Stomach (tissue), 9 donors: ENCODE results near the gene TNPO2. TPM values are rescaled to one million over a fixed set of nuclear protein-coding genes. Genes with fewer than 3 reads are reported as not detected.

Experiments used
- DNase-seq, 2 donors: peaks; one replicate each; pipeline versions ENCODE4 v3.0.0 to v3.0.0-alpha.2; 2013 to 2019
- H3K27ac ChIP-seq, 5 donors: fragments of 200-600 bp in 4 of 5; sonication (generic) in 4 of 5; one replicate each; pipeline ENCODE4 v1.5.1; 2013 to 2019; ENCODE audit warnings: mild to moderate bottlenecking in 1 of 5, moderate library complexity in 1 of 5
- H3K27me3 ChIP-seq, 3 donors: fragments of 200-600 bp; sonication (generic); one replicate each; pipeline ENCODE4 v1.5.1; 2017 to 2019; ENCODE audit warnings: mixed run types in 1 of 3
- H3K36me3 ChIP-seq, 4 donors: fragments of 200-600 bp; sonication (generic); 1 replicate in 3 of 4; 2 replicates in 1 of 4; pipeline ENCODE4 v1.5.1; 2016 to 2019
- H3K4me1 ChIP-seq, 4 donors: fragments of 200-600 bp; sonication (generic); one replicate each; pipeline ENCODE4 v1.5.1; 2016 to 2019
- H3K4me3 ChIP-seq, 4 donors: fragments of 200-600 bp; sonication (generic) in 3 of 4; one replicate each; pipeline ENCODE4 v1.5.1; 2016 to 2019; ENCODE audit warnings: mild to moderate bottlenecking in 1 of 4
- H3K9me3 ChIP-seq, 4 donors: fragments of 200-600 bp; sonication (generic); one replicate each; pipeline ENCODE4 v1.5.1; 2016 to 2019
- CTCF ChIP-seq, 7 experiments: fragments of 450-650 bp in 4 of 7; fragments of 200-600 bp in 3 of 7; sonication (generic) in 3 of 7; IDR thresholded peaks; one replicate each; pipeline ENCODE4 v1.5.1; 2016 to 2019; ENCODE audit warnings: antibody characterized with exemption in 7 of 7, control low read depth in 2 of 7, mild to moderate bottlenecking in 1 of 7
- EP300 ChIP-seq: sonication (generic); formaldehyde crosslinking; IDR thresholded peaks from one replicate; pipeline ENCODE4 v1.6.1; 2017; ENCODE audit warnings: antibody characterized with exemption
- POLR2A ChIP-seq, 4 donors: fragments of 450-650 bp; IDR thresholded peaks; one replicate each; pipeline ENCODE4 v1.6.1; 2016; ENCODE audit warnings: antibody characterized with exemption in 4 of 4, control low read depth in 2 of 4, mild to moderate bottlenecking in 1 of 4, moderate library complexity in 1 of 4
- POLR2AphosphoS5 ChIP-seq, 3 donors: sonication (generic); formaldehyde crosslinking; IDR thresholded peaks; one replicate each; pipeline ENCODE4 v1.6.1; 2016; ENCODE audit warnings: antibody characterized with exemption in 3 of 3
- WGBS, 5 donors: extraction: QIAGEN DNeasy Blood & Tissue Kit in 3 of 5; methylation state at CpG; one replicate each; pipeline versions ENCODE4 v1.1.5 to v1.1.7; 2013 to 2018; 5-methylcytosine and 5-hydroxymethylcytosine counted together
- intact Hi-C: fragments of 100-400 bp; cut with DNase I; formaldehyde crosslinking; loops from one replicate; pipeline ENCODE4 v1.15.1; 2023; ENCODE audit warnings: low total_unique reads
- polyA plus RNA-seq, 3 donors: library from polyadenylated mRNA; stranded (reverse); fragments of 200-250 nt; gene quantifications; one replicate each; pipeline ENCODE4 v1.2.3, GENCODE V29; 2013
- total RNA-seq, 5 donors: library from RNA; depleted of rRNA; stranded (reverse); fragments of >200 nt; gene quantifications; one replicate each; pipeline versions ENCODE4 v1.1.0 to v1.2.3, GENCODE V29; 2014 to 2016
- donor health status: healthy with polysubstance abuse.
- donor health status: Bipolar disorder and iron deficiency.
- donor health status: healthy.

The TNPO2 gene
- total and polyA plus RNA-seq, 8 donors: 13.7 to 143 (median 21.4) TPM

DNA sequence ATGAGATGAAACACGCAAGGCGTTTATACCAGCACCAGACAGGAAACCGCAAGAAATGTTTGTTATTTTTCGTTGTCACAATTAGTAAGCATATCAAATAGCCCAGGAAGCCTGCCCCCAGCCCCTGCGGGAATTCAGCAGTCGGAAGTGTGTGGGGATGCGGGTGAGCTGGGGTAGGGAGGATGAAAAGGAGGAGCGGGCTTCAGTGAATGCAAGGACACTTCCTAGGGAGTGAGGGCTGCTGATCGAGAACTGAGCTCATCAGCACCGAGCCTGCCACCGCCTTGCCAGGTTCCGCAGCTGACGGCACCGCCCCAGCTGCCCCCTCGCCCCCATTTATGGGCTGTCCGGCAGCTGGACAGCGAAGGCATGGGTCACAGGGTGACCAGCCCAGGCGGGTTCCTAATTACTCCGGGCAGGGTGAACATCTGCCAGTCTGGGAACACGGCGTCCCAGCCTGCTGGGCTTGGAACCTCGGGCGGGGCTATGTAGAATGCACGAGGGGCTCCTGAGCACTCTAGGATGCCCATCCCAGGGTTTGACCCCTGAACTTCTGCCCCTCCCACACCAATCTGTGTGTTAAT lies 26.3 kb upstream of the TNPO2 start:
- Histone ChIP-seq H3K27ac (no peak overlapping the region), H3K9me3 (peaks cover 0 to 8% (median 6%) of the 10 kb centered on the region in 4 donors), H3K27me3 (peaks cover 0 to 51% (median 30%) of the 10 kb centered on the region in 3 donors), H3K4me1 (peaks cover 0 to 9% (median 0%) of the 10 kb centered on the region in 4 donors), H3K36me3 (peaks cover 32 to 37% (median 33%) of the 10 kb centered on the region in 4 donors), H3K4me3 (no peak overlapping the region)
- no peak for TF ChIP-seq CTCF (IDR thresholded peaks at IDR 0.05)
- intact Hi-C loops: no loop called here
- no peak for DNase-seq
- 30 to 59% (median 34%) methylated on average over 14 to 24 of the region's 24 CpGs for WGBS, 5 donors

- 67 to 80% (median 72%) methylated on average over 2 to 6 of the region's 6 CpGs for WGBS, 5 donors
- H3K27ac ChIP-seq: no peak overlapping the region
Measured at GRCh38 chr19:12748489-12748888, 24.8 kb upstream of the TNPO2 start.

GRCh38 chr19:12745166-12745897 lies 21.6 kb upstream of the TNPO2 start:
- Histone ChIP-seq H3K27ac (no peak overlapping the region), H3K36me3 (peaks cover 34 to 82% (median 78%) of the 10 kb centered on the region in 4 donors), H3K4me3 (no peak overlapping the region), H3K27me3 (peaks cover 0 to 11% (median 8%) of the 10 kb centered on the region in 3 donors), H3K9me3 (peaks cover 0 to 8% (median 6%) of the 10 kb centered on the region in 4 donors), H3K4me1 (peaks cover 0 to 9% (median 0%) of the 10 kb centered on the region in 4 donors)
- DNase-seq: no peak
- WGBS, 5 donors: 83 to 89% (median 86%) methylated on average over 20 to 22 of the region's 22 CpGs
- no peak for TF ChIP-seq POLR2A (IDR thresholded peaks at IDR 0.05)
- intact Hi-C loops: no loop called here

More at GRCh38 chr19:12748489-12748888, 24.8 kb upstream of the TNPO2 start:
- TF ChIP-seq CTCF (IDR thresholded peaks at IDR 0.05): no peak
- TF ChIP-seq POLR2A (IDR thresholded peaks at IDR 0.05): no peak
- TF ChIP-seq POLR2AphosphoS5 (IDR thresholded peaks at IDR 0.05): no peak
- no peak for TF ChIP-seq EP300
- H3K27me3 ChIP-seq: peaks cover 0 to 39% (median 30%) of the 10 kb centered on the region in 3 donors
- peaks cover 32 to 50% (median 46%) of the 10 kb centered on the region in 4 donors for H3K36me3 ChIP-seq
- DNase-seq: no peak
- H3K4me3 ChIP-seq: no peak overlapping the region
- intact Hi-C loops: no loop called here
- H3K9me3 ChIP-seq: peaks cover 0 to 8% (median 6%) of the 10 kb centered on the region in 4 donors
- peaks cover 0 to 9% (median 0%) of the 10 kb centered on the region in 4 donors for H3K4me1 ChIP-seq

DNA sequence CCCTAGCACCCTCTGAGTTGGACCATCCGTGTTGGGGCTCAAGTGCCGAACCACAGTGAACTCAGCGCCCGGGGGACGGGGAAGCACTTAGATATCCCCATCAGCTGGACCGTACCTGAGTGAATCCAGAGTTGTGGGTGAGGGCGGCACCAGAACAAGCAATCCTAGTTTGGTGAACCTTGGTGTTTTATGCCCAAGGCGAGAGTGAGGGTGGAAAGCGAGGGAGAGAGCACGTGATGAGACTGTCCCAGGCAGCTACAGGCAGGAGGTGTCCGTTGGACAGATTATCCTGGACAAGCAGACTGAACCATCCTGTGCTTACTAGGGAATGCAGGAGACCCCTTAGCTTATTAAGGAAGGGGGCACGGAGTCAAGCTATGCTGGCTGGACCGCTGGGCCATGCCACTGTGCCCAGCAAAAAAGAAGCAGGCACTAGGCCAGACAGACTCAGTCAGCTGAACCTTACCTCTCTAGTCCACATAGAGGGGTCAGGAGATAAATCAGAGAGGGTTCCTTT lies 14.2 kb upstream of the TNPO2 start:
- no peaks in the 10 kb centered on the region for H3K27me3 ChIP-seq
- WGBS, 5 donors: 10 to 16% (median 11%) methylated on average over 13 of the region's 13 CpGs
- peaks cover 17 to 45% (median 44%) of the 10 kb centered on the region in 4 donors for H3K36me3 ChIP-seq
- H3K4me3 ChIP-seq: peak overlapping the region; percentile 85 to 99 (median 92)
- no peaks in the 10 kb centered on the region for H3K9me3 ChIP-seq
- peak overlapping the region in 4 of 5 donors; percentile 83 to 90 (median 84) for H3K27ac ChIP-seq
- TF ChIP-seq EP300 (no peak), POLR2A (IDR thresholded peaks at IDR 0.05) (no peak), CTCF (IDR thresholded peaks at IDR 0.05) (no peak), POLR2AphosphoS5 (IDR thresholded peaks at IDR 0.05) (no peak)
- DNase-seq: no peak
- intact Hi-C loops: no loop called here
- H3K4me1 ChIP-seq: peaks cover 29 to 48% (median 44%) of the 10 kb centered on the region in 4 donors
